GM18498 (cell line): ENCODE data around the gene ADAMTS9.

Experiments
- ATAC-seq: cut with Tn5 transposase; IDR thresholded peaks from one replicate; pipeline ENCODE4 v1.9.1; 2021; ENCODE audit warnings: mild to moderate bottlenecking, moderate library complexity; ENCODE audit not compliant: unreplicated experiment

Gene ADAMTS9

GRCh38 chr3:64625381-64625780 lies 62.4 kb downstream of the ADAMTS9 start:
- ATAC-seq = no peak

GRCh38 chr3:64623125-64623524 lies 64.7 kb downstream of the ADAMTS9 start:
- no peak for ATAC-seq

GRCh38 chr3:64621726-64622395 lies 65.9 kb downstream of the ADAMTS9 start:
- ATAC-seq = no peak

- no peak for ATAC-seq
These were observed 66.5 kb downstream of the ADAMTS9 start for GRCh38 chr3:64621275-64621674.

GRCh38 chr3:64620020-64620419 lies 67.8 kb downstream of the ADAMTS9 start:
- no peak for ATAC-seq

- no peak for ATAC-seq
These were observed 68.6 kb downstream of the ADAMTS9 start for GRCh38 chr3:64619216-64619615.

GRCh38 chr3:64617610-64618009 lies 70.2 kb downstream of the ADAMTS9 start:
- no peak for ATAC-seq

GRCh38 chr3:64616953-64617352 lies 70.8 kb downstream of the ADAMTS9 start:
- no peak for ATAC-seq

GRCh38 chr3:64612916-64613526 lies 74.8 kb downstream of the ADAMTS9 start:
- no peak for ATAC-seq

GRCh38 chr3:64612082-64612860 lies 75.5 kb downstream of the ADAMTS9 start:
- no peak for ATAC-seq

- ATAC-seq = no peak
These were observed 79.1 kb downstream of the ADAMTS9 start for GRCh38 chr3:64608741-64609140.

- no peak for ATAC-seq
These were observed 80.7 kb downstream of the ADAMTS9 start for GRCh38 chr3:64607032-64607551.

GRCh38 chr3:64604313-64604712 lies 83.5 kb downstream of the ADAMTS9 start:
- ATAC-seq = no peak

- no peak for ATAC-seq
These were observed 86.0 kb downstream of the ADAMTS9 start for GRCh38 chr3:64601824-64602223.

GRCh38 chr3:64600246-64600950 lies 87.4 kb downstream of the ADAMTS9 start:
- no peak for ATAC-seq

GRCh38 chr3:64599651-64600050 lies 88.1 kb downstream of the ADAMTS9 start:
- ATAC-seq = no peak

- ATAC-seq = no peak
These were observed 92.5 kb downstream of the ADAMTS9 start for GRCh38 chr3:64595253-64595694.

- ATAC-seq = no peak
These were observed 93.7 kb downstream of the ADAMTS9 start for GRCh38 chr3:64594134-64594533.

GRCh38 chr3:64593350-64593749 lies 94.5 kb downstream of the ADAMTS9 start:
- no peak for ATAC-seq

- no peak for ATAC-seq
These were observed 96.2 kb downstream of the ADAMTS9 start for GRCh38 chr3:64591615-64592014.

GRCh38 chr3:64588380-64588779 lies 99.4 kb downstream of the ADAMTS9 start:
- ATAC-seq = no peak
